ENCODE measurements around the gene CHRND. TPM values are rescaled to one million over a fixed set of nuclear protein-coding genes. Genes with fewer than 3 reads are reported as not detected.

CHRND gene
- total RNA-seq, 1 experiment from 2014 or later, result not detected

DNA sequence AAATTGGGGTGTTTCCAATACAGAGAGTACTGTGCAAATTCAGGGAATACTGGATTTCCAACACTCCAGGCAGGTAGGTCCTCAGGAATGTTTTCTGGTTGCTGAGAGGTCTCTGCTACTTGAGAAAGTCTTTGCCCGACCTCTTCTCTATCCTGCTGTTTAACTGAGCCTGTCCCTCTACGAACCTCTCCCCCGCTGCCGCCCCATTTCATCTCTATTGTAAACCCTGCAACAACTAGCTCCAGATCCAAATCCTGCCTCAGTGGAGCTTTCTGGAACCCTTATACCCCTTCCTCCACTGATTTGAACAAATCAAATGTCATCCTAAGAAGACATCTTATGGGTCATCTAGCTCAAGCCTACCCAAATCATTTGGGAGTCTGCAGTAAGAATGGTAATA lies 25.8 kb downstream of the CHRND start (continued):
- TF ChIP-seq ELF4 (CRISPR knock-in tag; IDR thresholded peaks at IDR 0.05; ENCODE audit: low read depth) (no peak), GABPB1 (CRISPR knock-in tag; IDR thresholded peaks at IDR 0.05) (no peak), EMX1 (CRISPR knock-in tag; IDR thresholded peaks at IDR 0.05) (no peak), ZNF121 (CRISPR knock-in tag; IDR thresholded peaks at IDR 0.05) (no peak)
- TF ChIP-seq, protein P1, sequence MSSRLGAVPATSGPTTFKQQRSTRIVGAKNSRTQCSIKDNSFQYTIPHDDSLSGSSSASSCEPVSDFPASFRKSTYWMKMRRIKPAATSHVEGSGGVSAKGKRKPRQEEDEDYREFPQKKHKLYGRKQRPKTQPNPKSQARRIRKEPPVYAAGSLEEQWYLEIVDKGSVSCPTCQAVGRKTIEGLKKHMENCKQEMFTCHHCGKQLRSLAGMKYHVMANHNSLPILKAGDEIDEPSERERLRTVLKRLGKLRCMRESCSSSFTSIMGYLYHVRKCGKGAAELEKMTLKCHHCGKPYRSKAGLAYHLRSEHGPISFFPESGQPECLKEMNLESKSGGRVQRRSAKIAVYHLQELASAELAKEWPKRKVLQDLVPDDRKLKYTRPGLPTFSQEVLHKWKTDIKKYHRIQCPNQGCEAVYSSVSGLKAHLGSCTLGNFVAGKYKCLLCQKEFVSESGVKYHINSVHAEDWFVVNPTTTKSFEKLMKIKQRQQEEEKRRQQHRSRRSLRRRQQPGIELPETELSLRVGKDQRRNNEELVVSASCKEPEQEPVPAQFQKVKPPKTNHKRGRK (CRISPR knock-in tag; IDR thresholded peaks at IDR 0.05; ENCODE audit: borderline replicate concordance), result no peak

DNA sequence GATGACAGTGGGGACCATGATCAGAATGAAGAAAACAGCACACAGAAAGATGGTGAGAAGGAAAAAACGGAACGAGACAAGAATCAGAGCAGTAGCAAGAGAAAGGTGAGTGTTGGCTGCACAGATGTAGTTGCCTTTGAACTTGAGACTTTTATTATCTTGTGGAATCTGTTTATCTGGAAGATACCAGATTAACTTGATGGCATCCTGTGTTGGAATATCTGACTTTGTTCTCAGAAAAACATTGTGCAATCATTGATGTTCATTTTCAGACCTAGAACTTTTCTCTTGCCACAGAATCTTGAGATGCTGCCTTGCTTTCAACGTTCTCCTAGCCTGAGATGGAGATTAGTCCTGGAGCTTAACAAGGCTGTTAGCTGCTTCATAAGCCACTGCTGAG lies 30.5 kb downstream of the CHRND start:
- Mint-ChIP-seq H3K36me3 (peaks cover 45% of the 10 kb centered on the region), H3K9me3 (no peaks in the 10 kb centered on the region), H3K4me1 (peaks cover 5% of the 10 kb centered on the region), H3K27ac (no peak overlapping the region), H3K27me3 (ENCODE audit: low read depth) (no peaks in the 10 kb centered on the region), H3K4me3 (no peak overlapping the region)
- ATAC-seq (no peak), DNase-seq (ENCODE audit: low spot score) (no peak)
- ChIA-PET CTCF (no interaction called here), POLR2A (no interaction called here)
- TF ChIP-seq NR3C1 (CRISPR knock-in tag; conservative IDR thresholded peaks at IDR 0.05; ENCODE audit: low read depth), result no peak
- no peak for TF ChIP-seq MYBL2 (CRISPR knock-in tag; IDR thresholded peaks at IDR 0.05)
- no peak for TF ChIP-seq FOXP1 (CRISPR knock-in tag; IDR thresholded peaks at IDR 0.05; ENCODE audit: borderline replicate concordance)
- TF ChIP-seq GABPB1 (CRISPR knock-in tag; IDR thresholded peaks at IDR 0.05), result no peak
- TF ChIP-seq FOXJ3 (CRISPR knock-in tag; IDR thresholded peaks at IDR 0.05; ENCODE audit: borderline replicate concordance), result no peak
- no peak for TF ChIP-seq CREM (CRISPR knock-in tag; IDR thresholded peaks at IDR 0.05)
- TF ChIP-seq ZNF219 (CRISPR knock-in tag; IDR thresholded peaks at IDR 0.05; ENCODE audit: borderline replicate concordance), result no peak
- TF ChIP-seq, protein P2, sequence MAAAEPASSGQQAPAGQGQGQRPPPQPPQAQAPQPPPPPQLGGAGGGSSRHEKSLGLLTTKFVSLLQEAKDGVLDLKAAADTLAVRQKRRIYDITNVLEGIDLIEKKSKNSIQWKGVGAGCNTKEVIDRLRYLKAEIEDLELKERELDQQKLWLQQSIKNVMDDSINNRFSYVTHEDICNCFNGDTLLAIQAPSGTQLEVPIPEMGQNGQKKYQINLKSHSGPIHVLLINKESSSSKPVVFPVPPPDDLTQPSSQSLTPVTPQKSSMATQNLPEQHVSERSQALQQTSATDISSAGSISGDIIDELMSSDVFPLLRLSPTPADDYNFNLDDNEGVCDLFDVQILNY (CRISPR knock-in tag; IDR thresholded peaks at IDR 0.05), result no peak
- TF ChIP-seq, protein P3, sequence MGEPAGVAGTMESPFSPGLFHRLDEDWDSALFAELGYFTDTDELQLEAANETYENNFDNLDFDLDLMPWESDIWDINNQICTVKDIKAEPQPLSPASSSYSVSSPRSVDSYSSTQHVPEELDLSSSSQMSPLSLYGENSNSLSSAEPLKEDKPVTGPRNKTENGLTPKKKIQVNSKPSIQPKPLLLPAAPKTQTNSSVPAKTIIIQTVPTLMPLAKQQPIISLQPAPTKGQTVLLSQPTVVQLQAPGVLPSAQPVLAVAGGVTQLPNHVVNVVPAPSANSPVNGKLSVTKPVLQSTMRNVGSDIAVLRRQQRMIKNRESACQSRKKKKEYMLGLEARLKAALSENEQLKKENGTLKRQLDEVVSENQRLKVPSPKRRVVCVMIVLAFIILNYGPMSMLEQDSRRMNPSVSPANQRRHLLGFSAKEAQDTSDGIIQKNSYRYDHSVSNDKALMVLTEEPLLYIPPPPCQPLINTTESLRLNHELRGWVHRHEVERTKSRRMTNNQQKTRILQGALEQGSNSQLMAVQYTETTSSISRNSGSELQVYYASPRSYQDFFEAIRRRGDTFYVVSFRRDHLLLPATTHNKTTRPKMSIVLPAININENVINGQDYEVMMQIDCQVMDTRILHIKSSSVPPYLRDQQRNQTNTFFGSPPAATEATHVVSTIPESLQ (CRISPR knock-in tag; IDR thresholded peaks at IDR 0.05), result no peak
- TF ChIP-seq, protein P4, sequence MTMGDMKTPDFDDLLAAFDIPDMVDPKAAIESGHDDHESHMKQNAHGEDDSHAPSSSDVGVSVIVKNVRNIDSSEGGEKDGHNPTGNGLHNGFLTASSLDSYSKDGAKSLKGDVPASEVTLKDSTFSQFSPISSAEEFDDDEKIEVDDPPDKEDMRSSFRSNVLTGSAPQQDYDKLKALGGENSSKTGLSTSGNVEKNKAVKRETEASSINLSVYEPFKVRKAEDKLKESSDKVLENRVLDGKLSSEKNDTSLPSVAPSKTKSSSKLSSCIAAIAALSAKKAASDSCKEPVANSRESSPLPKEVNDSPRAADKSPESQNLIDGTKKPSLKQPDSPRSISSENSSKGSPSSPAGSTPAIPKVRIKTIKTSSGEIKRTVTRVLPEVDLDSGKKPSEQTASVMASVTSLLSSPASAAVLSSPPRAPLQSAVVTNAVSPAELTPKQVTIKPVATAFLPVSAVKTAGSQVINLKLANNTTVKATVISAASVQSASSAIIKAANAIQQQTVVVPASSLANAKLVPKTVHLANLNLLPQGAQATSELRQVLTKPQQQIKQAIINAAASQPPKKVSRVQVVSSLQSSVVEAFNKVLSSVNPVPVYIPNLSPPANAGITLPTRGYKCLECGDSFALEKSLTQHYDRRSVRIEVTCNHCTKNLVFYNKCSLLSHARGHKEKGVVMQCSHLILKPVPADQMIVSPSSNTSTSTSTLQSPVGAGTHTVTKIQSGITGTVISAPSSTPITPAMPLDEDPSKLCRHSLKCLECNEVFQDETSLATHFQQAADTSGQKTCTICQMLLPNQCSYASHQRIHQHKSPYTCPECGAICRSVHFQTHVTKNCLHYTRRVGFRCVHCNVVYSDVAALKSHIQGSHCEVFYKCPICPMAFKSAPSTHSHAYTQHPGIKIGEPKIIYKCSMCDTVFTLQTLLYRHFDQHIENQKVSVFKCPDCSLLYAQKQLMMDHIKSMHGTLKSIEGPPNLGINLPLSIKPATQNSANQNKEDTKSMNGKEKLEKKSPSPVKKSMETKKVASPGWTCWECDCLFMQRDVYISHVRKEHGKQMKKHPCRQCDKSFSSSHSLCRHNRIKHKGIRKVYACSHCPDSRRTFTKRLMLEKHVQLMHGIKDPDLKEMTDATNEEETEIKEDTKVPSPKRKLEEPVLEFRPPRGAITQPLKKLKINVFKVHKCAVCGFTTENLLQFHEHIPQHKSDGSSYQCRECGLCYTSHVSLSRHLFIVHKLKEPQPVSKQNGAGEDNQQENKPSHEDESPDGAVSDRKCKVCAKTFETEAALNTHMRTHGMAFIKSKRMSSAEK (CRISPR knock-in tag; IDR thresholded peaks at IDR 0.05; ENCODE audit: borderline replicate concordance), result no peak
- TF ChIP-seq, protein P5, sequence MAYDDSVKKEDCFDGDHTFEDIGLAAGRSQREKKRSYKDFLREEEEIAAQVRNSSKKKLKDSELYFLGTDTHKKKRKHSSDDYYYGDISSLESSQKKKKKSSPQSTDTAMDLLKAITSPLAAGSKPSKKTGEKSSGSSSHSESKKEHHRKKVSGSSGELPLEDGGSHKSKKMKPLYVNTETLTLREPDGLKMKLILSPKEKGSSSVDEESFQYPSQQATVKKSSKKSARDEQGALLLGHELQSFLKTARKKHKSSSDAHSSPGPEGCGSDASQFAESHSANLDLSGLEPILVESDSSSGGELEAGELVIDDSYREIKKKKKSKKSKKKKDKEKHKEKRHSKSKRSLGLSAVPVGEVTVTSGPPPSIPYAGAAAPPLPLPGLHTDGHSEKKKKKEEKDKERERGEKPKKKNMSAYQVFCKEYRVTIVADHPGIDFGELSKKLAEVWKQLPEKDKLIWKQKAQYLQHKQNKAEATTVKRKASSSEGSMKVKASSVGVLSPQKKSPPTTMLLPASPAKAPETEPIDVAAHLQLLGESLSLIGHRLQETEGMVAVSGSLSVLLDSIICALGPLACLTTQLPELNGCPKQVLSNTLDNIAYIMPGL (CRISPR knock-in tag; IDR thresholded peaks at IDR 0.05), result no peak
- TF ChIP-seq, protein P6, sequence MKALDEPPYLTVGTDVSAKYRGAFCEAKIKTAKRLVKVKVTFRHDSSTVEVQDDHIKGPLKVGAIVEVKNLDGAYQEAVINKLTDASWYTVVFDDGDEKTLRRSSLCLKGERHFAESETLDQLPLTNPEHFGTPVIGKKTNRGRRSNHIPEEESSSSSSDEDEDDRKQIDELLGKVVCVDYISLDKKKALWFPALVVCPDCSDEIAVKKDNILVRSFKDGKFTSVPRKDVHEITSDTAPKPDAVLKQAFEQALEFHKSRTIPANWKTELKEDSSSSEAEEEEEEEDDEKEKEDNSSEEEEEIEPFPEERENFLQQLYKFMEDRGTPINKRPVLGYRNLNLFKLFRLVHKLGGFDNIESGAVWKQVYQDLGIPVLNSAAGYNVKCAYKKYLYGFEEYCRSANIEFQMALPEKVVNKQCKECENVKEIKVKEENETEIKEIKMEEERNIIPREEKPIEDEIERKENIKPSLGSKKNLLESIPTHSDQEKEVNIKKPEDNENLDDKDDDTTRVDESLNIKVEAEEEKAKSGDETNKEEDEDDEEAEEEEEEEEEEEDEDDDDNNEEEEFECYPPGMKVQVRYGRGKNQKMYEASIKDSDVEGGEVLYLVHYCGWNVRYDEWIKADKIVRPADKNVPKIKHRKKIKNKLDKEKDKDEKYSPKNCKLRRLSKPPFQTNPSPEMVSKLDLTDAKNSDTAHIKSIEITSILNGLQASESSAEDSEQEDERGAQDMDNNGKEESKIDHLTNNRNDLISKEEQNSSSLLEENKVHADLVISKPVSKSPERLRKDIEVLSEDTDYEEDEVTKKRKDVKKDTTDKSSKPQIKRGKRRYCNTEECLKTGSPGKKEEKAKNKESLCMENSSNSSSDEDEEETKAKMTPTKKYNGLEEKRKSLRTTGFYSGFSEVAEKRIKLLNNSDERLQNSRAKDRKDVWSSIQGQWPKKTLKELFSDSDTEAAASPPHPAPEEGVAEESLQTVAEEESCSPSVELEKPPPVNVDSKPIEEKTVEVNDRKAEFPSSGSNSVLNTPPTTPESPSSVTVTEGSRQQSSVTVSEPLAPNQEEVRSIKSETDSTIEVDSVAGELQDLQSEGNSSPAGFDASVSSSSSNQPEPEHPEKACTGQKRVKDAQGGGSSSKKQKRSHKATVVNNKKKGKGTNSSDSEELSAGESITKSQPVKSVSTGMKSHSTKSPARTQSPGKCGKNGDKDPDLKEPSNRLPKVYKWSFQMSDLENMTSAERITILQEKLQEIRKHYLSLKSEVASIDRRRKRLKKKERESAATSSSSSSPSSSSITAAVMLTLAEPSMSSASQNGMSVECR (CRISPR knock-in tag; IDR thresholded peaks at IDR 0.05; ENCODE audit: borderline replicate concordance), result no peak
- TF ChIP-seq, protein P7, sequence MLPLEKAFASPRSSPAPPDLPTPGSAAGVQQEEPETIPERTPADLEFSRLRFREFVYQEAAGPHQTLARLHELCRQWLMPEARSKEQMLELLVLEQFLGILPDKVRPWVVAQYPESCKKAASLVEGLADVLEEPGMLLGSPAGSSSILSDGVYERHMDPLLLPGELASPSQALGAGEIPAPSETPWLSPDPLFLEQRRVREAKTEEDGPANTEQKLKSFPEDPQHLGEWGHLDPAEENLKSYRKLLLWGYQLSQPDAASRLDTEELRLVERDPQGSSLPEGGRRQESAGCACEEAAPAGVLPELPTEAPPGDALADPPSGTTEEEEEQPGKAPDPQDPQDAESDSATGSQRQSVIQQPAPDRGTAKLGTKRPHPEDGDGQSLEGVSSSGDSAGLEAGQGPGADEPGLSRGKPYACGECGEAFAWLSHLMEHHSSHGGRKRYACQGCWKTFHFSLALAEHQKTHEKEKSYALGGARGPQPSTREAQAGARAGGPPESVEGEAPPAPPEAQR (CRISPR knock-in tag; IDR thresholded peaks at IDR 0.05), result no peak
- no peak for TF ChIP-seq GTF2I (CRISPR knock-in tag; conservative IDR thresholded peaks at IDR 0.05)
- no peak for TF ChIP-seq RELA (CRISPR knock-in tag; IDR thresholded peaks at IDR 0.05; ENCODE audit: borderline replicate concordance)
- TF ChIP-seq ZNF232 (CRISPR knock-in tag; IDR thresholded peaks at IDR 0.05), result no peak
- no peak for TF ChIP-seq ATF1 (CRISPR knock-in tag; IDR thresholded peaks at IDR 0.05)
